Endothelial cell of umbilical vein (primary cell): ENCODE measurements around the gene PAX5. TPM values are rescaled to one million over a fixed set of nuclear protein-coding genes. Genes with fewer than 3 reads are reported as not detected.

Source experiments
- BruUV-seq: library from RNA; stranded (reverse); fragments of 400-500 nt; replicated peaks from 2 replicates; lab custom pipeline; 2021; lab: Mats Ljungman, UMichigan
- CTCF ChIA-PET: fragments of 300-600, 350-600 bp; sonication (Branson Sonifier 250); formaldehyde crosslinking; loops from one replicate; lab custom pipeline; 2021; ENCODE audit warnings: antibody characterized with exemption, inconsistent platforms; lab: Charles Lee
- POLR2A ChIA-PET: fragments of 300-600, 350-600 bp; sonication (Branson Sonifier 250); formaldehyde crosslinking; loops from one replicate; lab custom pipeline; 2021; ENCODE audit warnings: antibody characterized with exemption, inconsistent platforms; lab: Charles Lee
- DNase-seq: peaks from one replicate; pipeline ENCODE4 v3.0.0-alpha.2; 2011; ENCODE audit warnings: low read depth, low spot score
- FAIRE-seq: peaks from 2 replicates; lab custom pipeline; 2011; peaks lifted over from hg19 to GRCh38; lab: Jason Lieb, UNC
- H2AFZ ChIP-seq: 2 replicates; pipeline ENCODE4 v1.6.0; 2012; ENCODE audit warnings: low read depth, low read length, control low read depth, inconsistent platforms
- H3K27ac ChIP-seq: 2 replicates; pipeline ENCODE4 v1.5.1; 2011; ENCODE audit warnings: low read depth, mild to moderate bottlenecking, control low read depth, low read length, moderate library complexity; ENCODE audit not compliant: insufficient read depth
- H3K27me3 ChIP-seq, 2 experiments: 2 replicates each; pipeline versions ENCODE4 v1.6.0 to v1.6.1; 2011; ENCODE audit warnings: low read length in 2 of 2, mixed read lengths in 1 of 2; ENCODE audit not compliant: control insufficient read depth in 2 of 2, insufficient read depth in 2 of 2
- H3K36me3 ChIP-seq, 2 experiments: 2 replicates in 1 of 2; 3 replicates in 1 of 2; pipeline ENCODE4 v1.5.1; 2011; ENCODE audit warnings: low read length in 2 of 2, mild to moderate bottlenecking in 1 of 2, moderate library complexity in 1 of 2; ENCODE audit not compliant: control insufficient read depth in 2 of 2, insufficient read depth in 2 of 2; ENCODE audit errors: extremely low read depth in 1 of 2
- H3K4me1 ChIP-seq: 3 replicates; pipeline ENCODE4 v1.5.1; 2011; ENCODE audit warnings: mild to moderate bottlenecking, low read length; ENCODE audit not compliant: control insufficient read depth, insufficient read depth; ENCODE audit errors: extremely low read depth
- H3K4me2 ChIP-seq: 2 replicates; pipeline ENCODE4 v1.6.1; 2011; ENCODE audit warnings: low read length, control low read depth, mixed read lengths; ENCODE audit not compliant: insufficient read depth
- H3K4me3 ChIP-seq, 3 experiments: fragments of 200-600 bp in 1 of 3; sonication (generic), shearing (Covaris generic) in 1 of 3; replicated peaks in 1 of 3; 2 replicates each; pipeline ENCODE4 v1.5.1; 2011 to 2016; ENCODE audit warnings: control low read depth in 3 of 3, low read length in 3 of 3, mild to moderate bottlenecking in 2 of 3, inconsistent platforms in 1 of 3, low read depth in 1 of 3, moderate library complexity in 1 of 3; ENCODE audit not compliant: insufficient read depth in 1 of 3
- H3K79me2 ChIP-seq: 2 replicates; pipeline ENCODE4 v1.6.0; 2012; ENCODE audit warnings: low read length, inconsistent platforms; ENCODE audit not compliant: control insufficient read depth, insufficient read depth
- H3K9ac ChIP-seq: replicated peaks from 2 replicates; pipeline ENCODE3; 2011; ENCODE audit warnings: low read length, control low read depth; ENCODE audit not compliant: insufficient read depth; ENCODE audit errors: extremely low read depth
- H3K9me1 ChIP-seq: replicated peaks from 3 replicates; pipeline ENCODE4 v1.6.0; 2011; ENCODE audit warnings: mild to moderate bottlenecking, low read length; ENCODE audit not compliant: control insufficient read depth, insufficient read depth; ENCODE audit errors: extremely low read depth
- H3K9me3 ChIP-seq: replicated peaks from 2 replicates; pipeline ENCODE4 v1.5.1; 2012; ENCODE audit warnings: low read length, inconsistent platforms; ENCODE audit not compliant: control insufficient read depth, insufficient read depth
- H4K20me1 ChIP-seq: replicated peaks from 2 replicates; pipeline ENCODE3; 2011; ENCODE audit warnings: mild to moderate bottlenecking, low read length; ENCODE audit not compliant: control insufficient read depth, insufficient read depth; ENCODE audit errors: extremely low read depth
- EZH2 ChIP-seq: IDR thresholded peaks from 2 replicates; pipeline ENCODE4 v1.6.1; 2012; ENCODE audit warnings: borderline replicate concordance, low read depth, mild to moderate bottlenecking, moderate library complexity, low read length, inconsistent platforms; ENCODE audit not compliant: severe bottlenecking
- FOS ChIP-seq: IDR thresholded peaks from 2 replicates; pipeline ENCODE4 v1.6.1; 2011; ENCODE audit warnings: mild to moderate bottlenecking, low read length, moderate library complexity, borderline replicate concordance; ENCODE audit not compliant: insufficient read depth
- GATA2 ChIP-seq: IDR thresholded peaks from 2 replicates; pipeline ENCODE4 v1.7.0; 2011; ENCODE audit warnings: low read depth, mild to moderate bottlenecking, moderate library complexity, mixed read lengths, low read length; ENCODE audit not compliant: insufficient read length, insufficient read depth
- JUN ChIP-seq: IDR thresholded peaks from 2 replicates; pipeline ENCODE4 v1.6.1; 2011; ENCODE audit warnings: borderline replicate concordance, low read depth; ENCODE audit not compliant: insufficient read length, insufficient read depth
- MAX ChIP-seq: IDR thresholded peaks from 2 replicates; pipeline ENCODE4 v1.6.1; 2011; ENCODE audit not compliant: insufficient read depth, insufficient read length
- MYC ChIP-seq: IDR thresholded peaks from one replicate; pipeline ENCODE4 v1.6.1; 2011; ENCODE audit warnings: mild to moderate bottlenecking, low read depth, low read length
- POLR2A ChIP-seq: IDR thresholded peaks from 2 replicates; pipeline ENCODE4 v1.6.1; 2012; ENCODE audit warnings: low read depth, mild to moderate bottlenecking, control low read depth, low read length
- POLR2AphosphoS5 ChIP-seq: IDR thresholded peaks from 2 replicates; pipeline ENCODE4 v1.6.1; 2012; ENCODE audit warnings: low read depth, mild to moderate bottlenecking, control low read depth, low read length, moderate library complexity; ENCODE audit not compliant: insufficient read depth
- dilution Hi-C: fragments of 300-500 bp; cut with MboI; formaldehyde crosslinking; loops from one replicate; pipeline ENCODE4 v1.15.0; 2019; ENCODE audit warnings: low sequenced_read_pairs; ENCODE audit not compliant: extremely low pct_ligation_motif_present
- intact Hi-C: fragments of 100-400 bp; cut with micrococcal nuclease; formaldehyde crosslinking; loops from one replicate; pipeline ENCODE4 v1.10.0; 2022
- polyA plus RNA-seq, 4 experiments: library from polyadenylated mRNA; depleted of rRNA in 3 of 4; stranded (reverse) in 3 of 4; unstranded in 1 of 4; fragments of >200 nt; gene quantifications; 2 replicates each; pipeline versions ENCODE4 v1.2.1 to v1.2.3, GENCODE V29; 2011 to 2012; ENCODE audit warnings: missing spikeins in 1 of 4
- total RNA-seq: library from RNA; stranded (reverse); gene quantifications from 2 replicates; pipeline ENCODE4 v1.2.3, GENCODE V29; 2021
- TF ChIP-seq, protein P1 (sequence below), 2 donors: IDR thresholded peaks; 1 replicate in 1 of 2; 2 replicates in 1 of 2; pipeline ENCODE4 v1.5.1; 2011; ENCODE audit warnings: low read length in 2 of 2, mild to moderate bottlenecking in 2 of 2, moderate library complexity in 2 of 2, control low read depth in 1 of 2, inconsistent platforms in 1 of 2, low read depth in 1 of 2; ENCODE audit not compliant: insufficient read depth in 1 of 2; ENCODE audit errors: extremely low read depth in 1 of 2

Gene PAX5
- total and polyA plus RNA-seq, 2 donors (not counting 3 experiments of a cell fraction or from before 2014, with no cell fraction given) = not detected

DNA sequence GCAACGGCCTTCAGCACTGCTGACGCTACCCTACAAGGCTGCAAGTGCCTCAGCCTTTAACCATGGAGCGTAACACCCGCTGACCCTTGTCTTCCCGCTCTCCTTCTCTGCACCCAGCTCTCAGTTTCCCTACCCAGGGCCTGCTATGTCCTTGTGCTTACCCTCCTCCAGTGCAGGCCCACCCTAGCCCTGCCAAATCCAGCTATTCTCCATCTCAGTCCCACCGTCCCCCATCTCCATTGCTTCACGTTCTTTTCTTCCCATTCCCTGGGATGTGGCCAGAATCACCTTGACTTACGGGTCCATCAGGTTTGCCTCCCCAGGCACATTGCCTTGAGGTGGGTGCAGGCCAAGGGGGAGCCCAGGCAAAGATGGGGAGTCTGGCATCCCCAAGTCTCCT lies 91.2 kb downstream of the PAX5 start:
- BruUV-seq = no TSS peak

GRCh38 chr9:36941441-36941840 lies 92.6 kb downstream of the PAX5 start:
- no peaks in the 10 kb centered on the region for H3K9me1 ChIP-seq
- DNase-seq (no peak), FAIRE-seq (no peak)
- H3K27ac ChIP-seq = no peak overlapping the region
- ChIA-PET CTCF (no interaction called here), POLR2A (no interaction called here)
- no peak overlapping the region for H3K9ac ChIP-seq
- BruUV-seq = no TSS peak
- no peaks in the 10 kb centered on the region for H4K20me1 ChIP-seq
- dilution Hi-C loops (no loop called here), intact Hi-C loops (no loop called here)
- H3K4me3 ChIP-seq = no peak overlapping the region
- no peaks in the 10 kb centered on the region for H3K4me1 ChIP-seq
- no peak for TF ChIP-seq GATA2
- TF ChIP-seq EZH2 = no peak
- TF ChIP-seq POLR2A = no peak
- no peak for TF ChIP-seq JUN
- TF ChIP-seq FOS = no peak
- TF ChIP-seq, protein P1, sequence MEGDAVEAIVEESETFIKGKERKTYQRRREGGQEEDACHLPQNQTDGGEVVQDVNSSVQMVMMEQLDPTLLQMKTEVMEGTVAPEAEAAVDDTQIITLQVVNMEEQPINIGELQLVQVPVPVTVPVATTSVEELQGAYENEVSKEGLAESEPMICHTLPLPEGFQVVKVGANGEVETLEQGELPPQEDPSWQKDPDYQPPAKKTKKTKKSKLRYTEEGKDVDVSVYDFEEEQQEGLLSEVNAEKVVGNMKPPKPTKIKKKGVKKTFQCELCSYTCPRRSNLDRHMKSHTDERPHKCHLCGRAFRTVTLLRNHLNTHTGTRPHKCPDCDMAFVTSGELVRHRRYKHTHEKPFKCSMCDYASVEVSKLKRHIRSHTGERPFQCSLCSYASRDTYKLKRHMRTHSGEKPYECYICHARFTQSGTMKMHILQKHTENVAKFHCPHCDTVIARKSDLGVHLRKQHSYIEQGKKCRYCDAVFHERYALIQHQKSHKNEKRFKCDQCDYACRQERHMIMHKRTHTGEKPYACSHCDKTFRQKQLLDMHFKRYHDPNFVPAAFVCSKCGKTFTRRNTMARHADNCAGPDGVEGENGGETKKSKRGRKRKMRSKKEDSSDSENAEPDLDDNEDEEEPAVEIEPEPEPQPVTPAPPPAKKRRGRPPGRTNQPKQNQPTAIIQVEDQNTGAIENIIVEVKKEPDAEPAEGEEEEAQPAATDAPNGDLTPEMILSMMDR (IDR thresholded peaks at IDR 0.05; ENCODE audit: extremely low read depth in 1 of 2, insufficient read depth in 1 of 2, low read depth in 1 of 2, low read length in 2 of 2) = no peak
- TF ChIP-seq MAX = no peak
- no peak for TF ChIP-seq MYC
- no peak for TF ChIP-seq POLR2AphosphoS5
- no peak overlapping the region for H2AFZ ChIP-seq
- H3K4me2 ChIP-seq = no peak overlapping the region
- peaks cover 15 to 16% of the 10 kb centered on the region in 2 experiments for H3K27me3 ChIP-seq
- H3K79me2 ChIP-seq = no peaks in the 10 kb centered on the region
- H3K9me3 ChIP-seq = no peaks in the 10 kb centered on the region
- H3K36me3 ChIP-seq = no peaks in the 10 kb centered on the region

More for the DNA sequence above, 91.2 kb downstream of the PAX5 start:
- dilution Hi-C loops = no loop called here
- no peaks in the 10 kb centered on the region for H3K79me2 ChIP-seq
- H4K20me1 ChIP-seq = no peaks in the 10 kb centered on the region
- peaks cover 7 to 9% of the 10 kb centered on the region in 2 experiments for H3K27me3 ChIP-seq
- intact Hi-C loops = no loop called here
- H3K9me3 ChIP-seq = no peaks in the 10 kb centered on the region
- no peak overlapping the region for H3K4me2 ChIP-seq
- no peak overlapping the region for H2AFZ ChIP-seq
- TF ChIP-seq FOS = no peak
- no peak for TF ChIP-seq POLR2AphosphoS5
- no peak for TF ChIP-seq GATA2
- no peak for TF ChIP-seq POLR2A
- no peak for TF ChIP-seq JUN
- TF ChIP-seq EZH2 = no peak
- DNase-seq (no peak), FAIRE-seq (no peak)
- H3K9ac ChIP-seq = no peak overlapping the region
- no peaks in the 10 kb centered on the region for H3K4me1 ChIP-seq
- H3K9me1 ChIP-seq = no peaks in the 10 kb centered on the region
- no peak overlapping the region for H3K27ac ChIP-seq
- no peaks in the 10 kb centered on the region for H3K36me3 ChIP-seq
- POLR2A ChIA-PET = no interaction called here
- H3K4me3 ChIP-seq = no peak overlapping the region
- CTCF ChIA-PET = no interaction called here
